ENCODE data around the gene TMEM128.

DNA sequence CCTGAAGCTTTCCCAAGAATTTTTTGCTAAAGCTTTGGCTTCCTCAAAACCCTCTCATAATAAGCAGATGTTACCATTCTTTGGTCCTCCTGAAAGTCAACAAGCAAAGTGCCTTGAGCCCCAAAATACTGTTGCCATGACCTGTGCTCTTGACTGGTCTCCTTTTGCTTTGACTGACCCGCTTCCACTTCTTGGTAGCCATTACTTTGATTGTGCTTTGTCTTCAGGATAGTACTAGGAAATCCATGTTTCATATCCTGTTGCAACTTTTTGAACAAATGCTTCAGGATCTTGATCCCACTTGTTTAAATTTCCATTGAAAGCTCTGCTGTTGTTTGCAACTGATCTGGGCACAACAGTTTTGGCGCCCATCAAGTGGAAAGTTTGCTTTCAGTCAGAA is 14.4 kb downstream of the TMEM128 start:
- TF ChIP-seq ZNF274 (IDR thresholded peaks at IDR 0.05; ENCODE audit: low read depth, low read length) (no peak), YY1 (IDR thresholded peaks at IDR 0.05; ENCODE audit: insufficient read depth, insufficient read length) (no peak)

All from NT2/D1 (cell line).